ENCODE data around the gene GRIK2. TPM values are rescaled to one million over a fixed set of nuclear protein-coding genes. Genes with fewer than 3 reads are reported as not detected.
A peak's percentile ranks its signal among the peaks of the same experiment; 100 is the strongest.

The GRIK2 gene
- total and polyA plus RNA-seq, 2 donors (not counting 3 experiments of a cell fraction or from before 2014, with no cell fraction given), result not detected

GRCh38 chr6:101393829-101394251, 332 bp downstream of the GRIK2 start:
- H3K27me3 ChIP-seq (ENCODE audit: control insufficient read depth in 2 of 2, insufficient read depth in 2 of 2, low read length in 2 of 2), result peaks cover 22 to 25% of the 10 kb centered on the region in 2 experiments
- peak overlapping the region in 1 of 3 experiments; percentile 27 for H3K4me3 ChIP-seq (replicated peaks in 1 of 3; ENCODE audit: insufficient read depth in 1 of 3, low read depth in 1 of 3, low read length in 3 of 3)
- no peaks in the 10 kb centered on the region for H3K4me1 ChIP-seq (ENCODE audit: control insufficient read depth, extremely low read depth, insufficient read depth, low read length)
- H3K36me3 ChIP-seq (ENCODE audit: control insufficient read depth in 2 of 2, extremely low read depth in 1 of 2, insufficient read depth in 2 of 2, low read length in 2 of 2), result no peaks in the 10 kb centered on the region
- no TSS peak for BruUV-seq (replicated peaks)
- intact Hi-C loops (cut with micrococcal nuclease), result no loop called here
- H3K79me2 ChIP-seq (ENCODE audit: control insufficient read depth, insufficient read depth, low read length), result no peaks in the 10 kb centered on the region
- H3K27ac ChIP-seq (ENCODE audit: insufficient read depth, low read depth, low read length), result no peak overlapping the region
- H3K9me3 ChIP-seq (replicated peaks; ENCODE audit: control insufficient read depth, insufficient read depth, low read length), result no peaks in the 10 kb centered on the region
- no peak overlapping the region for H2AFZ ChIP-seq (ENCODE audit: low read depth, low read length)
- no peak overlapping the region for H3K4me2 ChIP-seq (ENCODE audit: insufficient read depth, low read length)
- FAIRE-seq (no peak), DNase-seq (ENCODE audit: low read depth, low spot score) (no peak)
- no peaks in the 10 kb centered on the region for H3K9me1 ChIP-seq (replicated peaks; ENCODE audit: control insufficient read depth, extremely low read depth, insufficient read depth, low read length)
- TF ChIP-seq GATA2 (IDR thresholded peaks at IDR 0.05; ENCODE audit: insufficient read depth, insufficient read length, low read depth, low read length) (no peak), POLR2AphosphoS5 (IDR thresholded peaks at IDR 0.05; ENCODE audit: insufficient read depth, low read depth, low read length) (no peak), CTCF (IDR thresholded peaks at IDR 0.05; ENCODE audit: extremely low read depth in 1 of 2, insufficient read depth in 1 of 2, low read depth in 1 of 2, low read length in 2 of 2) (no peak)
- POLR2A ChIA-PET, result no interaction called here
- CTCF ChIA-PET, result interaction anchor here (0.6 kb wide), 2 partner anchors 917 to 1588 kb away, joined by 3 read pairs; no protein-coding TSS in a partner anchor
- dilution Hi-C loops (cut with MboI; ENCODE audit: extremely low pct_ligation_motif_present, low sequenced_read_pairs), result no loop called here
- no peak overlapping the region for H3K9ac ChIP-seq (replicated peaks; ENCODE audit: extremely low read depth, insufficient read depth, low read length)
- no peaks in the 10 kb centered on the region for H4K20me1 ChIP-seq (replicated peaks; ENCODE audit: control insufficient read depth, extremely low read depth, insufficient read depth, low read length)

- Histone ChIP-seq H3K79me2 (ENCODE audit: control insufficient read depth, insufficient read depth, low read length) (no peaks in the 10 kb centered on the region), H2AFZ (ENCODE audit: low read depth, low read length) (no peak overlapping the region), H4K20me1 (replicated peaks; ENCODE audit: control insufficient read depth, extremely low read depth, insufficient read depth, low read length) (no peaks in the 10 kb centered on the region), H3K27me3 (ENCODE audit: control insufficient read depth in 2 of 2, insufficient read depth in 2 of 2, low read length in 2 of 2) (peaks cover 27 to 35% of the 10 kb centered on the region in 2 experiments), H3K4me1 (ENCODE audit: control insufficient read depth, extremely low read depth, insufficient read depth, low read length) (no peaks in the 10 kb centered on the region), H3K9me1 (replicated peaks; ENCODE audit: control insufficient read depth, extremely low read depth, insufficient read depth, low read length) (no peaks in the 10 kb centered on the region), H3K4me2 (ENCODE audit: insufficient read depth, low read length) (no peak overlapping the region), H3K4me3 (replicated peaks in 1 of 3; ENCODE audit: insufficient read depth in 1 of 3, low read depth in 1 of 3, low read length in 3 of 3) (no peak overlapping the region), H3K9ac (replicated peaks; ENCODE audit: extremely low read depth, insufficient read depth, low read length) (no peak overlapping the region), H3K36me3 (ENCODE audit: control insufficient read depth in 2 of 2, extremely low read depth in 1 of 2, insufficient read depth in 2 of 2, low read length in 2 of 2) (no peaks in the 10 kb centered on the region), H3K27ac (ENCODE audit: insufficient read depth, low read depth, low read length) (no peak overlapping the region), H3K9me3 (replicated peaks; ENCODE audit: control insufficient read depth, insufficient read depth, low read length) (no peaks in the 10 kb centered on the region)
- POLR2A ChIA-PET, result no interaction called here
- dilution Hi-C loops (cut with MboI; ENCODE audit: extremely low pct_ligation_motif_present, low sequenced_read_pairs) (no loop called here), intact Hi-C loops (cut with micrococcal nuclease) (no loop called here)
- no peak for TF ChIP-seq POLR2AphosphoS5 (IDR thresholded peaks at IDR 0.05; ENCODE audit: insufficient read depth, low read depth, low read length)
- TF ChIP-seq GATA2 (IDR thresholded peaks at IDR 0.05; ENCODE audit: insufficient read depth, insufficient read length, low read depth, low read length), result no peak
- TF ChIP-seq MYC (IDR thresholded peaks at IDR 0.05; ENCODE audit: low read depth, low read length), result no peak
- TF ChIP-seq JUN (IDR thresholded peaks at IDR 0.05; ENCODE audit: borderline replicate concordance, insufficient read depth, insufficient read length, low read depth), result no peak
- TF ChIP-seq MAX (IDR thresholded peaks at IDR 0.05; ENCODE audit: insufficient read depth, insufficient read length), result no peak
- no peak for TF ChIP-seq CTCF (IDR thresholded peaks at IDR 0.05; ENCODE audit: extremely low read depth in 1 of 2, insufficient read depth in 1 of 2, low read depth in 1 of 2, low read length in 2 of 2)
- no peak for TF ChIP-seq FOS (IDR thresholded peaks at IDR 0.05; ENCODE audit: borderline replicate concordance, insufficient read depth, low read length)
- DNase-seq (ENCODE audit: low read depth, low spot score) (no peak), FAIRE-seq (no peak)
- CTCF ChIA-PET, result no interaction called here
- no TSS peak for BruUV-seq (replicated peaks)
Observed at GRCh38 chr6:101394936-101395335, 1.4 kb downstream of the GRIK2 start.

All from endothelial cell of umbilical vein (primary cell).